ENCODE measurements around the gene FOXE1. TPM values are rescaled to one million over a fixed set of nuclear protein-coding genes. Genes with fewer than 3 reads are reported as not detected.

The FOXE1 gene
- total and polyA plus RNA-seq, 2 of the 13 experiments (the other 11 are each of a cell fraction or from before 2014, with no cell fraction given), result not detected

- FAIRE-seq (no peak), DNase-seq (ENCODE audit: low spot score) (no peak), ATAC-seq (no peak)
- Histone ChIP-seq H3K9ac (ENCODE audit: insufficient read depth, low read depth, low read length) (no peak overlapping the region), H3K9me3 (ENCODE audit: low read length) (no peaks in the 10 kb centered on the region), H3K4me1 (ENCODE audit: insufficient read depth, low read length) (peaks cover 14% of the 10 kb centered on the region), H2AFZ (ENCODE audit: low read length) (no peak overlapping the region), H3K4me3 (replicated peaks in 1 of 3; ENCODE audit: insufficient read depth in 1 of 3, low read depth in 2 of 3, low read length in 3 of 3) (no peak overlapping the region), H3K4me2 (ENCODE audit: low read depth, low read length) (no peak overlapping the region), H4K20me1 (ENCODE audit: insufficient read depth, low read length) (no peaks in the 10 kb centered on the region), H3K79me2 (ENCODE audit: insufficient read depth, low read length) (no peaks in the 10 kb centered on the region), H3K27me3 (ENCODE audit: control insufficient read depth in 1 of 2, insufficient read depth in 2 of 2, low read length in 2 of 2) (no peaks in the 10 kb centered on the region), H3K36me3 (replicated peaks in 1 of 2; ENCODE audit: control insufficient read depth in 1 of 2, insufficient read depth in 2 of 2, low read length in 2 of 2) (peaks cover 15 to 33% of the 10 kb centered on the region in 2 experiments; a peak in 4 of 5 replicates), H3K27ac (ENCODE audit: extremely low read length, insufficient read depth, low read length) (no peak overlapping the region)
- POLR2A ChIA-PET, result interaction anchor here (0.8 kb wide), 1 partner anchor 17 kb away, joined by 3 read pairs; the partner anchor contains the start of gene TRMO
- WGBS (ENCODE audit: low lambda C conversion rate), result 93% methylated on average over 2 of the region's 2 CpGs
- in situ Hi-C loops (cut with HindIII; ENCODE audit: extremely low pct_ligation_motif_present, low pct_unique_long_range_greater_than_20kb), result no loop called here
- CTCF ChIA-PET (ENCODE audit: low intra/inter-chr PET ratio, low total read pairs), result no interaction called here
- no TSS peak for BruUV-seq (replicated peaks)
- intact Hi-C loops (cut with micrococcal nuclease; ENCODE audit: unreplicated experiment), result no loop called here
- TF ChIP-seq CREB1 (IDR thresholded peaks at IDR 0.05) (no peak), CREB1 (CRISPR knock-in tag; IDR thresholded peaks at IDR 0.05) (no peak), KLF9 (CRISPR knock-in tag; IDR thresholded peaks at IDR 0.05; ENCODE audit: low read depth) (no peak), SPEN (CRISPR knock-in tag; IDR thresholded peaks at IDR 0.05; ENCODE audit: low read depth) (no peak), ZNF10 (CRISPR knock-in tag; IDR thresholded peaks at IDR 0.05; ENCODE audit: borderline replicate concordance, low read depth) (no peak), TGIF2 (CRISPR knock-in tag; IDR thresholded peaks at IDR 0.05) (no peak)
These were observed 52.2 kb downstream of the FOXE1 start for GRCh38 chr9:97905228-97905627.

Other genes with a start within 250 kb of the FOXE1 start
- 16.0 and 17.0 TPM in 2 replicates for gene TSTD2, start 219.9 kb upstream of the FOXE1 start, total RNA-seq (2016; rRNA removed; fragmentation: Illumina TruSeq; extraction: Trizol)
- gene TSTD2, start 219.9 kb upstream of the FOXE1 start, polyA plus RNA-seq (2011; rRNA removed), result 23.1 and 26.5 TPM in 2 replicates
- gene NCBP1, start 219.4 kb upstream of the FOXE1 start, total RNA-seq (2016; rRNA removed; fragmentation: Illumina TruSeq; extraction: Trizol), result 40.2 and 46.5 TPM in 2 replicates
- 12.4 and 13.3 TPM in 2 replicates for gene NCBP1, start 219.4 kb upstream of the FOXE1 start, polyA plus RNA-seq (2011; rRNA removed)
- gene XPA, start 155.9 kb upstream of the FOXE1 start, total RNA-seq (2016; rRNA removed; fragmentation: Illumina TruSeq; extraction: Trizol), result 12.5 and 15.2 TPM in 2 replicates
- gene XPA, start 155.9 kb upstream of the FOXE1 start, polyA plus RNA-seq (2011; rRNA removed), result 2.3 and 2.5 TPM in 2 replicates
- gene TRMO, start 69.3 kb downstream of the FOXE1 start, total RNA-seq (2016; rRNA removed; fragmentation: Illumina TruSeq; extraction: Trizol), result 18.6 and 21.5 TPM in 2 replicates
- gene TRMO, start 69.3 kb downstream of the FOXE1 start, polyA plus RNA-seq (2011; rRNA removed), result 8.7 and 10.5 TPM in 2 replicates
- not detected in 2 replicates for gene HEMGN, start 84.9 kb downstream of the FOXE1 start, total RNA-seq (2016; rRNA removed; fragmentation: Illumina TruSeq; extraction: Trizol)
- not detected in 2 replicates for gene HEMGN, start 84.9 kb downstream of the FOXE1 start, polyA plus RNA-seq (2011; rRNA removed)
- 22.1 and 67.0 TPM in 2 replicates for gene ANP32B, start 130.1 kb downstream of the FOXE1 start, total RNA-seq (2016; rRNA removed; fragmentation: Illumina TruSeq; extraction: Trizol)
- 30.3 and 37.5 TPM in 2 replicates for gene ANP32B, start 130.1 kb downstream of the FOXE1 start, polyA plus RNA-seq (2011; rRNA removed)
- gene NANS, start 203.5 kb downstream of the FOXE1 start, total RNA-seq (2016; rRNA removed; fragmentation: Illumina TruSeq; extraction: Trizol), result 203 and 266 TPM in 2 replicates
- 80.9 and 86.9 TPM in 2 replicates for gene NANS, start 203.5 kb downstream of the FOXE1 start, polyA plus RNA-seq (2011; rRNA removed)